ENCODE data around the gene U2AF2. TPM values are rescaled to one million over a fixed set of nuclear protein-coding genes. Genes with fewer than 3 reads are reported as not detected.

U2AF2 gene
- total RNA-seq, 1 experiment from 2014 or later, result 343 TPM

DNA sequence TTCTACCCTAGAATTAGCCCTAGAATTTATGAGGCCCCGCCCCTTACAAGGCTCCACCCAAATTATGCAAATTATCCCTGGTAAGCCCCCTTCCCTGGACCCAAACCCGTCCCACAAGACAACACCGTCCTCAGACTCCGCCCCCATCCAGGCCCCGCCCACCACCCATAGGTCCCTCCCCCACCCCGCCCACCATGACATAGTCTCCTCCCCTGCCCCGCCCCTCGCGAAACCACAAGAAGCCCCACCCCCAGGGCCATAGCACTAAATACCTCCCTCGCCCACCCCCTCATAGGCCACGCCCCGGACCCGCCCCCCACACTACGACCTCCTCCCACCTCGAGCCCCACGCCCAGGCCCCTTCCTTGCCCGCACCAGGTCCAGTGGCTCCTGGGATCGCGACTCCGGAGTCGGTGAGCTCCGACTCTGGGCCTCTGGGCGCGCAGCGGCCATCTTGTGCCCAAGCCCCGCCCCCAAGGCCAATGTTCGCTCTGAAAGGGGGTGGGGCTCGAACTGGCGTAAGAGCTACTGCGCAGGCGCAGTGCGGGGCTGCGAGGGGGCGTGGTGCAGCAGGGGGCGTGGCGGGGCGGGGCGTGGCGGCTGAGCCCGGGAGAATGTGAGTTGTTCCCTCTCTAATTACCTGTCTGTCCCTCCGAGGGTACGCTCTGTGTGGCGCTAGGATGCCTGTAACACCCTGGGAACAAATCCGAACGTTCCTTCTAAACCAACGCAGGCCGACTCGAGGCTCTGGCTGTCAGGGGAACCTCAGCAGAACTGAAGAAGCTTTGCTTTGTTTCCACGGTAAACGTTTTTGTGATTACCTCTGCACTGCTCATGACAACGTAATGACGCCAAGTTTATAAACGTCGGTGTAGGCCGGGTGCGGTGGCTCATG is 30.5 kb upstream of the U2AF2 start, which contains the start of gene ZNF784:
Gene ZNF784 (minus strand): TSS at position 458 of the 895 bp plus-strand sequence. CDS start 5 bp downstream, at position 453.
- ChIA-PET POLR2A (ENCODE audit: unreplicated experiment) (interaction anchor here (0.6 to 1.2 kb wide), 8 partner anchors 8 to 1780 kb away, joined by 3 to 19 read pairs (median 4); partner anchors contain the start of genes FIZ1 and U2AF2), CTCF (interaction anchor here (0.5 to 1.0 kb wide), 6 partner anchors 11 to 185 kb away, joined by 3 to 7 read pairs (median 5); no protein-coding TSS in a partner anchor)
- TF ChIP-seq CTCF (conservative IDR thresholded peaks at IDR 0.05; ENCODE audit: low read depth, low read length) (no peak), EZH2 (IDR thresholded peaks at IDR 0.05; ENCODE audit: low read length, unreplicated experiment) (no peak), EZH2phosphoT487 (IDR thresholded peaks at IDR 0.05; ENCODE audit: borderline replicate concordance, low read length) (no peak)
- DNase-seq (peak; percentile 95), ATAC-seq (peak; percentile 87)
- H3K79me2 ChIP-seq (ENCODE audit: low read length), result peaks cover 8% of the 10 kb centered on the region
- peak within 1 kb of the TSS; percentile 91 for H3K4me2 ChIP-seq (ENCODE audit: low read length)
- BruUV-seq (replicated peaks), result no TSS peak
- peak within 1 kb of the TSS; percentile 87 for H3K9ac ChIP-seq (ENCODE audit: low read length)
- peaks cover 10% of the 10 kb centered on the region for H3K4me1 ChIP-seq (ENCODE audit: insufficient read depth, low read length)
- H3K27me3 ChIP-seq (ENCODE audit: low read length), result no peaks in the 10 kb centered on the region
- H4K20me1 ChIP-seq (ENCODE audit: low read length), result peaks cover 4% of the 10 kb centered on the region; the same call in 1 of the 2 replicates
- no peaks in the 10 kb centered on the region for H3F3A ChIP-seq (ENCODE audit: low read length, unreplicated experiment)
- peak within 1 kb of the TSS; percentile 71 for H3K4me3 ChIP-seq (ENCODE audit: low read length)
- H2AFZ ChIP-seq (ENCODE audit: low read length), result peak within 1 kb of the TSS; percentile 92
- no peaks in the 10 kb centered on the region for H3K36me3 ChIP-seq (ENCODE audit: low read depth, low read length)
- H3K9me3 ChIP-seq (ENCODE audit: low read length), result no peaks in the 10 kb centered on the region
- intact Hi-C loops (cut with micrococcal nuclease), result loop anchor here (1.0 to 2.0 kb wide), 2 partner anchors 19 to 38 kb away; partner anchors contain the start of gene ZNF865
- no peaks in the 10 kb centered on the region for H3K9me2 ChIP-seq (replicated peaks; ENCODE audit: low read length)
- H3K27ac ChIP-seq (ENCODE audit: low read length), result peak within 1 kb of the TSS; percentile 76

DNA sequence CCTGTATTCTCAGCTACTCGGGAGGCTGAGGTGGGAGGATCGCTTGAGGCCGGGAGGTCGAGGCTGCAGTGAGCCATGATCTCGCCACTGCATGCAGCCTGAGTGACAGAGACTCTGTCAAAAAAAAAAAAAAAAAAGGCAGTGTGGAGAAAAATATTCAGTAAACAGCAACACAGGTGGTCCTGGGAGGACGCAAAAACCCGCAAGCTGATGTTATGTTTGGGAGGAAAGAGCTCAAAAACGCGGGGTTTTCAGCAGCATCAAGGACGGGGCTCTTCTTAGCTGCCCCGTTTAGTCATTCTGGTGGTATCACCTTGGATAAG is 29.9 kb upstream of the U2AF2 start:
- CTCF ChIA-PET, result interaction anchor here (0.5 to 0.7 kb wide), 2 partner anchors 16 to 129 kb away, joined by 3 to 7 read pairs; no protein-coding TSS in a partner anchor
- Histone ChIP-seq H3K36me3 (ENCODE audit: low read depth, low read length) (no peaks in the 10 kb centered on the region), H3K4me2 (ENCODE audit: low read length) (peak overlapping the region; percentile 91), H3F3A (ENCODE audit: low read length, unreplicated experiment) (no peaks in the 10 kb centered on the region), H2AFZ (ENCODE audit: low read length) (peak overlapping the region; percentile 92), H3K9me2 (replicated peaks; ENCODE audit: low read length) (no peaks in the 10 kb centered on the region), H3K27ac (ENCODE audit: low read length) (peak overlapping the region; percentile 76; the same call in 1 of the 2 replicates), H4K20me1 (ENCODE audit: low read length) (peaks cover 4% of the 10 kb centered on the region; the same call in 1 of the 2 replicates), H3K79me2 (ENCODE audit: low read length) (peaks cover 8% of the 10 kb centered on the region), H3K9ac (ENCODE audit: low read length) (peak overlapping the region; percentile 87), H3K9me3 (ENCODE audit: low read length) (no peaks in the 10 kb centered on the region), H3K27me3 (ENCODE audit: low read length) (no peaks in the 10 kb centered on the region), H3K4me1 (ENCODE audit: insufficient read depth, low read length) (peaks cover 10% of the 10 kb centered on the region), H3K4me3 (ENCODE audit: low read length) (peak overlapping the region; percentile 71)
- POLR2A ChIA-PET (ENCODE audit: unreplicated experiment), result interaction anchor here (0.6 to 1.2 kb wide), 6 partner anchors 8 to 466 kb away, joined by 3 to 6 read pairs (median 4); partner anchors contain the start of genes FIZ1 and U2AF2
- TF ChIP-seq EZH2phosphoT487 (IDR thresholded peaks at IDR 0.05; ENCODE audit: borderline replicate concordance, low read length) (no peak), CTCF (conservative IDR thresholded peaks at IDR 0.05; ENCODE audit: low read depth, low read length) (no peak), EZH2 (IDR thresholded peaks at IDR 0.05; ENCODE audit: low read length, unreplicated experiment) (no peak)
- DNase-seq (no peak), ATAC-seq (no peak)
- intact Hi-C loops (cut with micrococcal nuclease), result loop anchor here (2.0 kb wide), 1 partner anchor 38 kb away; no protein-coding TSS in a partner anchor
- BruUV-seq (replicated peaks), result TSS peak; percentile 67
